Fibroblast of peridontal ligament (primary cell): Measurements from ENCODE around the gene TEX264.
A peak's percentile ranks its signal among the peaks of the same experiment; 100 is the strongest.
"Not testable (repeated sequence)": the region's sequence is repeated elsewhere in the genome, so short reads cannot be mapped to it uniquely, and the experiment has no call there.

ENCODE experiments used
- DNase-seq: peaks from one replicate; pipeline ENCODE4 v3.0.0-alpha.2; 2010; ENCODE audit errors: extremely low read depth

TEX264 gene

GRCh38 chr3:51716805-51717204 is 45.8 kb downstream of the TEX264 start:
- DNase-seq, result no peak

DNA sequence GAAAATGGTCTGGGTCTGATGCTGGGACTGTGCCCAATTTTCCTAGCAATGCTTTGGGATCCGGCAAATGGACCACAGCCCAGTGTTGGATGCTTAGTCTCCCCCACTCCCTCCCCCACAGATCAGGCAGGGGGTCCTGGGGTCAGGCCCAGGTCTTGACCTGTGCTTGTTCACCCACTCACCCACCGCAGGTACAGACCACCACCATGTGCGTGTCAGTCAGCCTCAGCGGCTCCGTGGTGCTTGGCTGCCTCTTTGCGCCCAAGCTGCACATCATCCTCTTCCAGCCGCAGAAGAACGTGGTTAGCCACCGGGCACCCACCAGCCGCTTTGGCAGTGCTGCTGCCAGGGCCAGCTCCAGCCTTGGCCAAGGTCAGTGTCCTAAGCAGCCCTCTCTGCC is 46.4 kb downstream of the TEX264 start:
- no peak for DNase-seq

DNA sequence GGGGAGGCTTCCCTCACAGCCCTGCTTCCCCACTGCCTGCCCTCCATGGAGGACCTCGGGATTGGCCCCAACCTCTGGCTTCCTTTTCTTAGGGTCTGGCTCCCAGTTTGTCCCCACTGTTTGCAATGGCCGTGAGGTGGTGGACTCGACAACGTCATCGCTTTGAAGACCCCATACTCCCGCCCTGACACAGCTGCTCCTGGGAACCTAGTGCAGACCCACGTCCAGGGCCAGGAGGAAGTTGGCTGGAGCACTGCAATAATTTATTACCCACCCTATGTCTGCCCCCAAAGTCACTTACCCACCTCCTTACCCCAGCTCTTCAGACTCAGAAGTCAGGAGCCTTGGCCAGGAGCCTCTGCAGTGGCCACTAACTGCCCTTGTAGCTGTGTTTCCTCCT is 46.9 kb downstream of the TEX264 start:
- no peak for DNase-seq

GRCh38 chr3:51718547-51719409 is 47.7 kb downstream of the TEX264 start:
- DNase-seq, result peak; percentile 27

DNA sequence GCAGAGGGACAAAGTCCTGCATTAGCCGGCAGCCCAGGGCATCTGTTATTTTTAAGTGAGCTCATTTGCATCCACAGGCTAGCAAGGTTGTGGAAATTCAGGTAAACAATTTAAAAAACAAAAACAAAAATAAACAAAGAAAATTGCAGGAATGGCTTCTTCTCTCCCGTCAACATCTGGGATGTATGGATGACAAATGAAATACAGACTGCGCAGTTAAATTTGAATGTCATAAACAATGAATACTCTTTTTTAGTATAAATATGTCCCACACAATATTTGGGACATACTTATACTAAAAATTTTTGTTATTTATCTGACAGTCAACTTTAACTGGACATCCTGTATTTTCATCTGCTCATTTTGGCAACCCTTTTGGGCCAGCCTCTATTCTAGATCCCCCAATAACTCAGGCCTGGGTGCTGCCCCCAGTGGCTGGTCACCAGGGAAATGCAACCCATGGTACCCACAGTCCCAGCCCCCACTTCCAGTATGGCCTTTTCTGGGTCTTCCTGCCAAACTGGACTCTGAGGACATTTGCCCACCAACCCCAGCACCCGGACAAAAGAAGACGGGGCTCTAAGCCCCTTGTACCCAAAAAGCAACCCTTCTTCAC is 48.5 kb downstream of the TEX264 start:
- DNase-seq, result no peak

DNA sequence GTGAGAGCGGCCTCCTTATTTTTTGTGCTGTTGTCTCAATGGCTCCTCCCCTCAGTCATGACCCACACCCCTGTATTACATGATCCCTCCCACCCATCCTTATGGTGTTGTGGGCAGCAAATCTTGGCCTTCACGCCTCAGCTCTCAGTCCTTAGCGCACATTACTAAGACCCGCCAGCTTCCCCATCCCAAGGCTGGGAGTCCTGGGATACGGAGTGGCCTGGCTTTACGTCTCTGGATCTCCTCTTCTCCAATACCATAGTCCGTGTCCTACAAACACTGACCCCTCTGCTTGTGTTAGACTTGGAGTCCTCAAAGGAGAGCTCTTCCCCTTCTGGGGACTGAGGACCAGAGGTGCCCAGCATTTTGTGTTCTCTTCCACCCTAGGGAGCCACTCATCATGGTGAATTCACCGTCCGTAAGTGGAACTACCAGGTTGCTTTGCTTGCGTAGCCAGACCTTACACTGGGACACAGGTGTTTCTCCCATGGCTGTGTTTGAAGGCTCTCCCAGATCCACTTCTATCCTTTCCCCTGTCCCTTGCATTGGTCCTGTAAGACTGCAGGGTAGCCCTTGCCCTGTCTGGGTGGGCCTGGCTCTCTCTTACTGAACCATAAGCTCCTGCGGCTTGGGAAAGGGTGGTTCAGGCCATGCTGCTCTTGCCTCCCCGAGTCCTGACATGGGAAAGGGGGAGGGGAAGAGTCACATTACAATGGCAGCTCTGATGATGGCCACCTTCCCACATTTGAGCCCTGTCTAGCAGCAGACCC is 49.4 kb downstream of the TEX264 start:
- DNase-seq, result no peak

- DNase-seq, result no peak
Observed at GRCh38 chr3:51721062-51721745, 50.2 kb downstream of the TEX264 start.

DNA sequence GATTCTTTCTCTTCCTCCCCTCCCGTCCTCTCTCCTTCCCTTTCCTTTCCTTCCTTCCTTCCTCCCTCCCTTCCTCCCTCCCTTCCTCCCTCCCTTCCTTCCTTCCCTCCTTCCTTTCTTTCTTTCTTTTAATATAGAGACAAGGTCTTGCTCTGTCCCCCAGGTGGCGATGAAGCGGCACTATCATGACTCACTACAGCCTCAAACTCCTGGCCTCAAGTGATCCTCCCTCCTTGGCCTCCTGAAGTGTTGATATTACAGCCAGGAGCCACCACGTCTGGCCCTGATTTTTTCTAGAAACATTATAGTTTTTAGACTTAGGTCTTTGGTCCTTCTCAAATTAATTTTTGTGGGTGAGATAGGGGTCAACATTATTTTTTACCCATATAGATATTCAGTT is 51.3 kb downstream of the TEX264 start:
- DNase-seq, result no peak

GRCh38 chr3:51727500-51727899 is 56.4 kb downstream of the TEX264 start:
- no peak for DNase-seq

DNA sequence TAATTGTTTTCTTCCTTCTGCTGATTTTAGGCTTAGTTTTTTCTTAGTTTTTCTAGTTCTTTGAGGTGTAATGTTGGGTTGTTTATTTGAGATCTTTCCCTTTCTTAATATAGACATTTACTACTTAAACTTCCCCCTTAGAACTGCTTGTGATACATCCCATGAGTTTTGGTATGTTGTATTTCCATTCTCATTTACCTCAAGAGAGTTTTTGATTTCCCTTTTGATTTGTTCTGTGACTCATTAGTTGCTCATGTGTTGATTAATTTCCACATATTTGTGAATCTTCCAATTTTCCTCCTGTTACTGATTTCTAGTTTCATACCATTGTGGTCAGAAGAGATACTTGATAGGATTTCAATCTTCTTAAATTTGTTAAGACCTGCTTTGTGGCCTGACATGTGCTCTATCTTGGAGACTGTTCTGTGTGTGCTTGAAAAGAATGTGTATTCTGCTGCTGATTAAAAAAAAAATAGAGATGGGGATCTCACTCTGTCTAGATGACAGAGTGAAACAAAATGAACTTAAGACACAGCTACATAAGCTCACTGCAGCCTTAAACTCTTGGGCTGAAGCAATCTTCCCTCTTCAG is 58.1 kb downstream of the TEX264 start:
- DNase-seq, result no peak

GRCh38 chr3:51733859-51734571 is 63.0 kb downstream of the TEX264 start:
- no peak for DNase-seq

GRCh38 chr3:51734572-51734907 is 63.5 kb downstream of the TEX264 start:
- DNase-seq, result no peak

GRCh38 chr3:51735039-51735438 is 64.0 kb downstream of the TEX264 start:
- no peak for DNase-seq

DNA sequence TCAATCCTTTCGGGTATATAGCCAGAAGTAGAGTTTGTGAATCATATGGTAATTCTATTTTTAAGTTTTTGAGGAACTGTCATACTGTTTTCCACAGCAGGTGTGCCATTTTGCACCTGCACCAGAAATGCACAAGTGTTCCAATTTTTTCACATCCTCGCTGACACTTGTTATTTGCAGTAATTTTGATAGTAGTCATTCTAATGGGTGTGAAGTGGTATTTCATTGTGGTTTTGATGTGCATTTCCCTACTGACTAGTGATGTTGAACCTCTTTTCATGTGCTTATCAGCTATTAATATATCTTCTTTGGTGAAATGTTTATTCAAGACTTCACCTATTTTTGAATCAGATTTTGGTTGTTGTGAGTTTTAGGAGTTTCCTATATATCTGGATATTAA is 64.9 kb downstream of the TEX264 start:
- DNase-seq, result no peak

DNA sequence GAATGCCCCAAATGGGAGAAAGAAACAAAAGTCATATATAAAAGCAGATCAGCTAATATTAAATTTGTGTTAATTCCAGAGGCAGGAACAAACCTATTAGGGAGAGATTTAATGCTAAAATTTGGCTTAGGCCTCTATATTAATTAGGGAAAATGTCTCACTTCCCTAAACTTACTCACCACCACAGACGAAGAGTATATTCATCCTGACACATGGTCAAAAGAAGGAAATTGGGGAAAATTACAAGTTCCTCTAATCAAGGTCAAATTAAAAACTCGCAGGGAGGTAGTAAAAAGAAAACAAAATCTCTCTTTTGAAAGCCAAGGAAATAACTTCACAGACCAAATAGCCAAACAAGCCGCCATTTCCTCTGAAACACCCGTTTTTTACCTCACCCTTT is 68.1 kb downstream of the TEX264 start:
- no peak for DNase-seq

DNA sequence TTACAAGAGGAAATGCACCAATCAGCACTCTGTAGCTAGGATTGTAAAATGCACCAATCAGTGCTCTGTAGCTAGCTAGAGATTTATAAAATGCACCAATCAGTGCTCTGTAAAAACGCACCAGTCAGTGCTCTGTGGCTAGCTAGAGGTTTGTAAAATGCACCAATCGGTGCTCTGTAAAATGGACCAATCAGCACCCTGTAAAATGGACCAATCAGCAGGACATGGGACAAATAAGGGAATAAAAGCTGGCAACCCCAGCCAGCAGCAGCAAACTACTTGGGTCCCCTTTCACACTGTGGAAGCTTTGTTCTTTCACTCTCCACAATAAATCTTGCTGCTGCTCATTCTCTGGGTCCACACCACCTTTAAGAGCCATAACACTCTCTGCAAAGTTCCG is 71.3 kb downstream of the TEX264 start:
- not testable (repeated sequence) for DNase-seq

DNA sequence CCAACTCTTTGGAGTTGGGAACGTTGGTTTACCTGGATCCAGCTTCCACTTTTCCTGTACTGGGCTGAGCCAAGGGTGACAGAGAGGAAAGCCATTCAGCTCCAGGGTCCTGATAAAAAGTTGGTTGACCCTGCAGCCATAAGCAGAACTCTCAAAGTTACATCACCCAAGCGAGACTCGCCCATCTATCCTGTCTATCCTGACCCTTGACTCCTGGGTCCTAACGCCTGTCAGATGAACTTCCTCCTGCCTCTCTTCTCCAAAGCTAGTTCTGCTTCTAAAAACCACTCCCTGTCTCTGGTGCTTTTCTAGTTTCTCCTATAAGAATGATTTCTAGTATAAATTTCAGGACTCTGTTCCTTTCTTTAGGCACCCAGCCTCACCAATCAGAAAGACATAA is 71.9 kb downstream of the TEX264 start:
- DNase-seq, result not testable (repeated sequence)

GRCh38 chr3:51747840-51748239 is 76.8 kb downstream of the TEX264 start:
- no peak for DNase-seq

GRCh38 chr3:51748327-51748726 is 77.3 kb downstream of the TEX264 start:
- DNase-seq, result no peak

- DNase-seq, result no peak
Observed at GRCh38 chr3:51750878-51751277, 79.8 kb downstream of the TEX264 start.

DNA sequence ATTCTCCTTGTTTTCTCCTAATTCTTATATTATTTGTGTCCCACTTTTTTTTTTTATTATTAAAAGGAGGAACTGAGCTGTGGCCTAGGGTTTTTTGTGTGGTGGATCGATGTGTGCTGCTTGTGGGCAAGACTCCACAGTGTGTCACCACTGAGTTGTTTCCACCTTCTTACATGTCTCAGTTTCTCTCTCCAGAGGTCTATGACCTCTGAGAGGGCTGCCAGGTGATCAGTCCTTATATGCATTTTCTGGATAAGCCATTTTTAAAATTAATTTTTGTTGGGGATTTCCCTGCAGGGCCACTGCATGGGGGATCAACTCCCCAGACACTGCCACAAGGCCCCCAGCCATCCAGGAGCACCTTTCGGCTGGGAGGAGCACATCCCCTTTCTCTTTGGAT is 80.2 kb downstream of the TEX264 start:
- no peak for DNase-seq
